Dendritic cell treated with granulocyte-macrophage colony-stimulating factor and Interleukin-4, amounts not matched to agents 40 ng/mL and 50 ng/mL, for 4 days (primary cell): ENCODE data around the gene LIPT2.
A peak's percentile ranks its signal among the peaks of the same experiment; 100 is the strongest.

Experiments
- H3K27ac Mint-ChIP-seq: one replicate; pipeline ENCODE4 v1.8.0; 2022; ENCODE audit warnings: mild to moderate bottlenecking, mixed read lengths
- H3K27me3 Mint-ChIP-seq: one replicate; pipeline ENCODE4 v1.8.0; 2022; ENCODE audit warnings: mild to moderate bottlenecking, mixed read lengths
- H3K36me3 Mint-ChIP-seq: one replicate; pipeline ENCODE4 v1.8.0; 2022; ENCODE audit warnings: low read depth, mixed read lengths
- H3K4me1 Mint-ChIP-seq: one replicate; pipeline ENCODE4 v1.8.0; 2022; ENCODE audit warnings: low read depth, mixed read lengths
- H3K4me3 Mint-ChIP-seq: one replicate; pipeline ENCODE4 v1.8.0; 2022; ENCODE audit warnings: mild to moderate bottlenecking, moderate library complexity, mixed read lengths
- H3K9me3 Mint-ChIP-seq: one replicate; pipeline ENCODE4 v1.8.0; 2022; ENCODE audit warnings: mixed read lengths
- intact Hi-C: fragments of 100-400 bp; cut with micrococcal nuclease; formaldehyde crosslinking; loops from one replicate; pipeline ENCODE4 v1.15.0; 2022

LIPT2 gene

GRCh38 chr11:74480688-74481417, 12.7 kb downstream of the LIPT2 start:
- Mint-ChIP-seq H3K4me3 (no peak overlapping the region), H3K27me3 (no peaks in the 10 kb centered on the region), H3K4me1 (peaks cover 20% of the 10 kb centered on the region), H3K9me3 (no peaks in the 10 kb centered on the region), H3K36me3 (no peaks in the 10 kb centered on the region), H3K27ac (no peak overlapping the region)
- intact Hi-C loops, result no loop called here

- H3K4me3 Mint-ChIP-seq, result no peak overlapping the region
- H3K9me3 Mint-ChIP-seq, result no peaks in the 10 kb centered on the region
- H3K4me1 Mint-ChIP-seq, result peaks cover 24% of the 10 kb centered on the region
- H3K36me3 Mint-ChIP-seq, result no peaks in the 10 kb centered on the region
- no peak overlapping the region for H3K27ac Mint-ChIP-seq
- intact Hi-C loops, result no loop called here
- no peaks in the 10 kb centered on the region for H3K27me3 Mint-ChIP-seq
Measured at GRCh38 chr11:74479732-74480123, 13.8 kb downstream of the LIPT2 start.

GRCh38 chr11:74478877-74479731, 14.4 kb downstream of the LIPT2 start:
- peaks cover 26% of the 10 kb centered on the region for H3K4me1 Mint-ChIP-seq
- no peaks in the 10 kb centered on the region for H3K36me3 Mint-ChIP-seq
- intact Hi-C loops, result no loop called here
- no peak overlapping the region for H3K4me3 Mint-ChIP-seq
- no peaks in the 10 kb centered on the region for H3K9me3 Mint-ChIP-seq
- no peaks in the 10 kb centered on the region for H3K27me3 Mint-ChIP-seq
- no peak overlapping the region for H3K27ac Mint-ChIP-seq

GRCh38 chr11:74476536-74476935, 17.0 kb downstream of the LIPT2 start:
- peaks cover 52% of the 10 kb centered on the region for H3K4me1 Mint-ChIP-seq
- intact Hi-C loops, result no loop called here
- H3K36me3 Mint-ChIP-seq, result no peaks in the 10 kb centered on the region
- no peaks in the 10 kb centered on the region for H3K9me3 Mint-ChIP-seq
- H3K27me3 Mint-ChIP-seq, result no peaks in the 10 kb centered on the region
- H3K4me3 Mint-ChIP-seq, result no peak overlapping the region
- peak overlapping the region; percentile 2 for H3K27ac Mint-ChIP-seq

- Mint-ChIP-seq H3K4me3 (no peak overlapping the region), H3K27me3 (no peaks in the 10 kb centered on the region), H3K4me1 (peaks cover 52% of the 10 kb centered on the region), H3K27ac (peak overlapping the region; percentile 42), H3K36me3 (no peaks in the 10 kb centered on the region), H3K9me3 (no peaks in the 10 kb centered on the region)
- intact Hi-C loops, result no loop called here
Measured at GRCh38 chr11:74474316-74474715, 19.2 kb downstream of the LIPT2 start.

- intact Hi-C loops, result no loop called here
- peak overlapping the region; percentile 42 for H3K27ac Mint-ChIP-seq
- H3K9me3 Mint-ChIP-seq, result no peaks in the 10 kb centered on the region
- no peak overlapping the region for H3K4me3 Mint-ChIP-seq
- no peaks in the 10 kb centered on the region for H3K36me3 Mint-ChIP-seq
- peaks cover 56% of the 10 kb centered on the region for H3K4me1 Mint-ChIP-seq
- H3K27me3 Mint-ChIP-seq, result no peaks in the 10 kb centered on the region
Measured at GRCh38 chr11:74473382-74474173, 19.9 kb downstream of the LIPT2 start.

- intact Hi-C loops, result no loop called here
- Mint-ChIP-seq H3K36me3 (no peaks in the 10 kb centered on the region), H3K27ac (no peak overlapping the region), H3K4me3 (no peak overlapping the region), H3K9me3 (no peaks in the 10 kb centered on the region), H3K27me3 (no peaks in the 10 kb centered on the region), H3K4me1 (peaks cover 69% of the 10 kb centered on the region)
Measured at GRCh38 chr11:74471668-74472429, 21.7 kb downstream of the LIPT2 start.

- Mint-ChIP-seq H3K4me3 (no peak overlapping the region), H3K4me1 (peaks cover 69% of the 10 kb centered on the region), H3K27ac (peak overlapping the region; percentile 21), H3K9me3 (no peaks in the 10 kb centered on the region), H3K36me3 (no peaks in the 10 kb centered on the region), H3K27me3 (no peaks in the 10 kb centered on the region)
- intact Hi-C loops, result no loop called here
Measured at GRCh38 chr11:74471037-74471436, 22.5 kb downstream of the LIPT2 start.

- Mint-ChIP-seq H3K27me3 (no peaks in the 10 kb centered on the region), H3K4me3 (no peak overlapping the region), H3K27ac (no peak overlapping the region), H3K4me1 (peaks cover 69% of the 10 kb centered on the region), H3K9me3 (no peaks in the 10 kb centered on the region), H3K36me3 (no peaks in the 10 kb centered on the region)
- intact Hi-C loops, result no loop called here
Measured at GRCh38 chr11:74470526-74470925, 23.0 kb downstream of the LIPT2 start.

GRCh38 chr11:74468936-74469335, 24.6 kb downstream of the LIPT2 start:
- intact Hi-C loops, result no loop called here
- peak overlapping the region; percentile 44 for H3K27ac Mint-ChIP-seq
- no peak overlapping the region for H3K4me3 Mint-ChIP-seq
- no peaks in the 10 kb centered on the region for H3K27me3 Mint-ChIP-seq
- H3K36me3 Mint-ChIP-seq, result peaks cover 4% of the 10 kb centered on the region
- peaks cover 80% of the 10 kb centered on the region for H3K4me1 Mint-ChIP-seq
- H3K9me3 Mint-ChIP-seq, result no peaks in the 10 kb centered on the region

- peaks cover 80% of the 10 kb centered on the region for H3K4me1 Mint-ChIP-seq
- H3K27me3 Mint-ChIP-seq, result no peaks in the 10 kb centered on the region
- no peak overlapping the region for H3K4me3 Mint-ChIP-seq
- intact Hi-C loops, result no loop called here
- H3K27ac Mint-ChIP-seq, result peak overlapping the region; percentile 44
- H3K9me3 Mint-ChIP-seq, result no peaks in the 10 kb centered on the region
- peaks cover 8% of the 10 kb centered on the region for H3K36me3 Mint-ChIP-seq
Measured at GRCh38 chr11:74468521-74468920, 25.0 kb downstream of the LIPT2 start.

GRCh38 chr11:74468058-74468457, 25.5 kb downstream of the LIPT2 start:
- H3K36me3 Mint-ChIP-seq, result peaks cover 8% of the 10 kb centered on the region
- intact Hi-C loops, result no loop called here
- H3K9me3 Mint-ChIP-seq, result no peaks in the 10 kb centered on the region
- H3K27ac Mint-ChIP-seq, result peak overlapping the region; percentile 90
- H3K27me3 Mint-ChIP-seq, result no peaks in the 10 kb centered on the region
- H3K4me1 Mint-ChIP-seq, result peaks cover 80% of the 10 kb centered on the region
- peak overlapping the region; percentile 81 for H3K4me3 Mint-ChIP-seq
